Large intestine (tissue), 3 donors: ENCODE measurements around the gene CEBPG. TPM values are rescaled to one million over a fixed set of nuclear protein-coding genes. Genes with fewer than 3 reads are reported as not detected.
A peak's percentile ranks its signal among the peaks of the same experiment; 100 is the strongest.

Source experiments
- DNase-seq, 2 donors: peaks; one replicate each; pipeline versions ENCODE4 v3.0.0 to v3.0.0-alpha.2; 2013
- H3K27ac ChIP-seq: one replicate; pipeline ENCODE4 v1.5.1; 2013; ENCODE audit warnings: low read length
- H3K27me3 ChIP-seq: 2 replicates; pipeline ENCODE4 v1.6.1; 2013; ENCODE audit warnings: low read length; ENCODE audit not compliant: control insufficient read depth, insufficient read depth
- H3K36me3 ChIP-seq: 2 replicates; pipeline ENCODE4 v1.6.1; 2013; ENCODE audit warnings: low read length; ENCODE audit not compliant: control insufficient read depth, insufficient read depth
- H3K4me1 ChIP-seq: one replicate; pipeline ENCODE4 v1.6.1; 2013; ENCODE audit warnings: low read length; ENCODE audit not compliant: control insufficient read depth, insufficient read depth
- H3K4me3 ChIP-seq: one replicate; pipeline ENCODE4 v1.5.1; 2013; ENCODE audit warnings: low read length
- H3K9me3 ChIP-seq: one replicate; pipeline ENCODE4 v1.6.1; 2013; ENCODE audit warnings: mild to moderate bottlenecking, low read depth, low read length, moderate library complexity; ENCODE audit not compliant: control insufficient read depth
- WGBS: methylation state at CpG from one replicate; pipeline ENCODE4 v1.1.5; 2013; ENCODE audit warnings: low lambda C conversion rate; ENCODE audit not compliant: insufficient coverage; 5-methylcytosine and 5-hydroxymethylcytosine counted together
- polyA plus RNA-seq: library from polyadenylated mRNA; unstranded; fragments of 120-200 nt; gene quantifications from one replicate; pipeline ENCODE4 v1.2.1, GENCODE V29; 2013

The CEBPG gene
- polyA plus RNA-seq, 1 donor = 62.9 TPM

- no peak overlapping the region for H3K4me3 ChIP-seq
- H3K36me3 ChIP-seq = peaks cover 38% of the 10 kb centered on the region
- no CpG with 5 or more reads among the region's 13 CpGs for whole genome bisulfite sequencing
- H3K27ac ChIP-seq = no peak overlapping the region
- H3K27me3 ChIP-seq = no peaks in the 10 kb centered on the region
- DNase-seq = peak in 1 of 2 donors; percentile 68
- H3K9me3 ChIP-seq = peaks cover 2% of the 10 kb centered on the region
- peaks cover 46% of the 10 kb centered on the region for H3K4me1 ChIP-seq
These were observed 33.1 kb downstream of the CEBPG start for GRCh38 chr19:33406521-33407139.

GRCh38 chr19:33407140-33407551 is 33.6 kb downstream of the CEBPG start:
- H3K36me3 ChIP-seq = peaks cover 40% of the 10 kb centered on the region
- DNase-seq = no peak
- H3K4me3 ChIP-seq = no peak overlapping the region
- H3K27ac ChIP-seq = no peak overlapping the region
- H3K9me3 ChIP-seq = peaks cover 2% of the 10 kb centered on the region
- WGBS = no CpG with 5 or more reads among the region's 9 CpGs
- peaks cover 41% of the 10 kb centered on the region for H3K4me1 ChIP-seq
- H3K27me3 ChIP-seq = no peaks in the 10 kb centered on the region

GRCh38 chr19:33407716-33408115 is 34.2 kb downstream of the CEBPG start:
- Histone ChIP-seq H3K4me1 (peaks cover 35% of the 10 kb centered on the region), H3K36me3 (peaks cover 40% of the 10 kb centered on the region), H3K4me3 (no peak overlapping the region), H3K9me3 (peaks cover 2% of the 10 kb centered on the region), H3K27me3 (no peaks in the 10 kb centered on the region), H3K27ac (no peak overlapping the region)
- DNase-seq = no peak
- no CpG with 5 or more reads among the region's 12 CpGs for WGBS

GRCh38 chr19:33408116-33408515 is 34.6 kb downstream of the CEBPG start:
- whole genome bisulfite sequencing = 0% methylated on average over 1 of the region's 13 CpGs
- no peaks in the 10 kb centered on the region for H3K27me3 ChIP-seq
- peaks cover 40% of the 10 kb centered on the region for H3K36me3 ChIP-seq
- no peaks in the 10 kb centered on the region for H3K9me3 ChIP-seq
- no peak overlapping the region for H3K27ac ChIP-seq
- no peak for DNase-seq
- H3K4me1 ChIP-seq = peaks cover 31% of the 10 kb centered on the region
- no peak overlapping the region for H3K4me3 ChIP-seq

GRCh38 chr19:33408538-33409434 is 35.3 kb downstream of the CEBPG start:
- H3K27me3 ChIP-seq = no peaks in the 10 kb centered on the region
- WGBS = no CpG with 5 or more reads among the region's 18 CpGs
- no peak overlapping the region for H3K27ac ChIP-seq
- H3K4me1 ChIP-seq = peaks cover 27% of the 10 kb centered on the region
- no peak overlapping the region for H3K4me3 ChIP-seq
- no peak for DNase-seq
- H3K36me3 ChIP-seq = peaks cover 40% of the 10 kb centered on the region
- no peaks in the 10 kb centered on the region for H3K9me3 ChIP-seq

GRCh38 chr19:33409906-33410685 is 36.6 kb downstream of the CEBPG start:
- no CpG with 5 or more reads among the region's 27 CpGs for WGBS
- DNase-seq = no peak

GRCh38 chr19:33410915-33411401 is 37.4 kb downstream of the CEBPG start:
- no CpG with 5 or more reads among the region's 21 CpGs for WGBS
- Histone ChIP-seq H3K36me3 (peaks cover 34% of the 10 kb centered on the region), H3K27ac (no peak overlapping the region), H3K9me3 (no peaks in the 10 kb centered on the region), H3K4me3 (no peak overlapping the region), H3K27me3 (no peaks in the 10 kb centered on the region), H3K4me1 (peaks cover 11% of the 10 kb centered on the region)
- no peak for DNase-seq

More at GRCh38 chr19:33409906-33410685, 36.6 kb downstream of the CEBPG start:
- H3K4me3 ChIP-seq = no peak overlapping the region
- H3K27ac ChIP-seq = no peak overlapping the region
- peaks cover 20% of the 10 kb centered on the region for H3K4me1 ChIP-seq
- no peaks in the 10 kb centered on the region for H3K9me3 ChIP-seq
- no peaks in the 10 kb centered on the region for H3K27me3 ChIP-seq
- peaks cover 40% of the 10 kb centered on the region for H3K36me3 ChIP-seq

GRCh38 chr19:33411621-33412180 is 38.2 kb downstream of the CEBPG start:
- Histone ChIP-seq H3K4me1 (peaks cover 4% of the 10 kb centered on the region), H3K27me3 (no peaks in the 10 kb centered on the region), H3K4me3 (no peak overlapping the region), H3K27ac (no peak overlapping the region), H3K9me3 (no peaks in the 10 kb centered on the region), H3K36me3 (peaks cover 34% of the 10 kb centered on the region)
- no CpG with 5 or more reads among the region's 20 CpGs for WGBS
- DNase-seq = no peak

GRCh38 chr19:33412601-33413425 is 39.3 kb downstream of the CEBPG start:
- Histone ChIP-seq H3K4me3 (no peak overlapping the region), H3K4me1 (peaks cover 3% of the 10 kb centered on the region), H3K27me3 (no peaks in the 10 kb centered on the region), H3K36me3 (peaks cover 27% of the 10 kb centered on the region), H3K27ac (no peak overlapping the region), H3K9me3 (no peaks in the 10 kb centered on the region)
- DNase-seq = peak in 1 of 2 donors; percentile 18
- no CpG with 5 or more reads among the region's 18 CpGs for WGBS
